DMS153 treated with DMSO at 0.1 percent for 48 hours (cell line): ENCODE data around the gene BBS12.
"Not testable (repeated sequence)": the region's sequence is repeated elsewhere in the genome, so short reads cannot be mapped to it uniquely, and the experiment has no call there.

ENCODE experiments used
- DNase-seq: peaks from one replicate; lab custom pipeline; 2025; ENCODE audit not compliant: unreplicated experiment; lab: John Stamatoyannopoulos, UW

BBS12 gene

DNA sequence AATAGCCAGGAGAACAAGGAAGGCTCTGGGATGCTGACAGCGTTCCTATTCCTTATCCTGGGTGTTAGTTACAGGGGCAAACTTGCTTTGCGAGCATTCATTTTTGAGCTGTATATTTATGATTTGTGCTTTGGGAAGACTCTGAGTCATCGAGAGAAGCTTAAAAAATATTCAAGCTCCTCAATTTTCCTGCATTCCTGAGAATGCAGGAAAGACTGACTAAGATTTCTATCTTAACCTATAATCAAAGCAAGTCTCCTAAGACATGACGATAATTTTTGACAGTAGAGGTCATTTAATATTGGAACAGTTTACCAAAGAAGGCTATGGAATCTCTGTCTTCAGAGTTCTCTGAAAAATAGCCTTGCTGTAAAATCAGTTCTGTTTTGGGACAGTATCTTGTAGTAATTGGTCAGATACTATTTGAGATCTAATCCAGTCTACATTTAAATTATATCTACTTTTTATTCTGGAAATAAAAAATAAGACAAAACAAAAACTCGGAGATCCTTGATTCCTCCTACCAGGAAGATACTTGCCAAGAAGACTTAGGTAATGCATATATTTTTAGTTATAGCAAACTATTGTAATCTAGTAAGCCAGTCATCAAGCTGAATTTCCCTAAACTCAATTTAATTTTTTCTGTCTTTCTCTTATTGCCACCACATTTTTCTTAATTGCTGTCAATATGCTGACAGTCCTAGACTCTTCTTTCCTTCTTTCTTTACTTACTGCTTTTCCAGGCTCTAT is 31.7 kb downstream of the BBS12 start:
- no peak for DNase-seq

DNA sequence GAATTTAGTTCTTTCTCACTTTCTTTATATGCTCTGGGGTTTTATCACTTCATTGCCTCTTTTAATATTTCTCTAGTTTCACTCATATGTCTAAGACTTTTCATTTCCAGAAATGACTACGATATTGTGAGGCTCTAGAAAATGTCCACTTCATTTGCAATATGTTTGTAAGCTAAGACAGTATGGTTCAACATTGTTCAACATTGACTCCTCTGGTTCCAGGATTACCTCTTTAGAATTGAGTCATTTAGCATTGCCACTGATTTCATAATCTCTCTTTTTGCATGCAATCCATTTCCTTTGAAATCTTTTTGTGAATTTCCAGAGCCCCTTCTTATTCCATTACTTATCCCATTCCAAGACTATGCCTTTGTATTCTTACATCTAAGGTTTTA is 32.3 kb downstream of the BBS12 start:
- no peak for DNase-seq

DNA sequence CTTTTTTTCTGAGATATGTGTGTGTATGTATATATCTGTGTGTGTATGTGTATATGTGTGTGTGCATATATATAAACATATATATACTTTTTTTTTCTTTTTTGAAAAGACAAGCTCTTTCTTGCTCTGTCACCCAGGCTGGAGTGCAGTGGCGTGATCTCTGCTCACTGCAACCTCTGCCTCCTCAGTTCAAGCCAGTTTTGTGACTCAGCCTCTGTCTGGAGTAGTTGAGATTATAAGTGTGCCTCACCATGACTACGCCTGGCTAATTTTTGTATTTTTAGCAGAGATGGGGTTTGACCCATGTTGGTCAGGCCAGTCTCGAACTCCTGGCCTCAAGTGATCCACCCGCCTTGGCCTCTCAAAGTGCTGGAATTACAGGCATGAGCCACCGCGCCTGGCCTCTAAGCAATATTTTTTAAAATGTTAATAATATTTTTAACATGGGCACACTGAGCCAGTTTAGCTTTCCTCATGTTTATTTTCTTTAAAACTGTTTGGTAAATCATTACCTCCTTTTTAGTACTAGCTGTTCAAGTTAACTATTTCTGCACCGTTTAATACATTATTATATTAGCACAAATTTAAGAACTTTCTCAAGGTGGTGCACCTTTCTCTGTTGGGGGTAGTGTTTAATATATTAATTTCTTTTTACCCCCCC is 33.3 kb downstream of the BBS12 start:
- DNase-seq = no peak

- no peak for DNase-seq
These were observed 33.8 kb downstream of the BBS12 start for GRCh38 chr4:122766353-122766705.

GRCh38 chr4:122766950-122767349 is 34.4 kb downstream of the BBS12 start:
- no peak for DNase-seq

DNA sequence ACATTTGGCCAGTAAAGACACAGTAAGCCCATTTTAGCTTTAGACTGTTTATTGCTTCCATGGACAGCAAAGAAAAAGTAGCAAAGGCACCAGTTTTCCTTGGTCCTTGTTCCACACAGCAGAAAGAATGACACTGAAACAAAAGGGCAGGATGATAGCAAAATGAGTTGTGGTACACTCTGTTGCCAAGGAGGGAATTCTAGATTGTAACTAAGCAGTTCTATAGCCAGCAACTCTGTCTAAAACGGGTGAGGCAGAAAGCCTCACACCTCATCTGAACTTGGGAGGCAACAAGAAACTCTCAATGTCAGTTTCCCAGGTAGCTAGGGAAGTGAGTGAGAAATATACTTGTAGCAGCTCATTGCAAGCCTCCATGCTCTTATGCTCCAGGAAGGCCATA is 39.2 kb downstream of the BBS12 start:
- DNase-seq = no peak

DNA sequence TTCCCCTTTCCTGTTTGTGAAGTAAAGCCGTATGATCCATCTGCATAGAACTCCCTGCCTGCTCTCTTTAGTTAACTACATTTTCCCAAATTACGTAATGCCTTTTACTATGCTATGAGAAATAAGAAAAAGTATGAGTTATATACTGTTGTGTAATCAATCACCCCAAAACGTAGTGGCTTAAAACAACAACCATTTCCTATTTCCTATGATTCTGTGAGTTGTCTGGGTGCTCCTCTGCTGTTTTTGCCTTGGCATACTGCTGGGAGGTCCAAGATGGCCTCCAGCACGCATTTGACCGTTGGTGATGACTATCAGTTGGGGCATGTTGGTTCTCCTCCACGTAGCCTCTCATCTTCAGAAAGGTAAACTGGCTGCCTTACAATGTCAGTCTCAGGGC is 39.8 kb downstream of the BBS12 start:
- no peak for DNase-seq

DNA sequence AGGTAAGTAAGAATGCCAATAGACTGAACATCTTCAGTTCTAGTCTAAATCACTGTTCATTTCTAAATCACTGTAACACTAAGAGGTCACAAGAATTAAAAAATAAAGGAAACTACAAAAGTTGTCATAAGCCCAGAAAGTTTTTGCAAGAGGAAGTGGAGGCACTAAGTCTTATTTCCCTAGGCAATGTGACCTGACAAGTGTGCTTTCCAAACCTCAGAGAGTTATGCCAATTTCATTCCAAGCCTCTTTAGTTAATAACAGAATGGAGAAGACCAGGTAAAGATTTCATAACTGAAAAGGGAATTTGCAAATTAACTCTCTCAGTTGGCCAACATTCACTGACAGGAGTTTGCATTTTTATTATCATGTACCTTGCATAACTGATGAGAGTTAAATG is 40.5 kb downstream of the BBS12 start:
- no peak for DNase-seq

- DNase-seq = no peak
These were observed 42.5 kb downstream of the BBS12 start for GRCh38 chr4:122775039-122775438.

- no peak for DNase-seq
These were observed 43.7 kb downstream of the BBS12 start for GRCh38 chr4:122775987-122776836.

GRCh38 chr4:122776916-122777315 is 44.4 kb downstream of the BBS12 start:
- peak; percentile 19 for DNase-seq

- no peak for DNase-seq
These were observed 45.6 kb downstream of the BBS12 start for GRCh38 chr4:122777846-122778673.

DNA sequence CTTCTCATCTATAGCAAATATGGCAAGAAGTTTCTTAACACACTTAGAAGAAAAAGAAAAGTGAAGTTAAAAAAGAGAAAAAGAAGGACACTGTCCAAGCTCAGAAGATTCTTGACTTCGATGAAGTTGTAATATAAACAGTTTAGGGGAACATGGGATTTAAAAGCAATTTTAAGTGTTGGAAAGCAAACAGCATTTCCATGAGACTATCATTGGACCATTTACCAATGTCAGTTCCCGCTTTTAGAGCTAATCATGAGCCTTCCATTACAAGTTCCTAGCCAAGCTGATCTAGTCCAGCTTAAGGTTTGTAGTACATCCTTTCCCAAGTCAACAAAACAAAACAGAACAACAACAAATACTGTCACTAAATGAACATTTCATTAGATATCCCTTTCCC is 49.0 kb downstream of the BBS12 start:
- DNase-seq = no peak

DNA sequence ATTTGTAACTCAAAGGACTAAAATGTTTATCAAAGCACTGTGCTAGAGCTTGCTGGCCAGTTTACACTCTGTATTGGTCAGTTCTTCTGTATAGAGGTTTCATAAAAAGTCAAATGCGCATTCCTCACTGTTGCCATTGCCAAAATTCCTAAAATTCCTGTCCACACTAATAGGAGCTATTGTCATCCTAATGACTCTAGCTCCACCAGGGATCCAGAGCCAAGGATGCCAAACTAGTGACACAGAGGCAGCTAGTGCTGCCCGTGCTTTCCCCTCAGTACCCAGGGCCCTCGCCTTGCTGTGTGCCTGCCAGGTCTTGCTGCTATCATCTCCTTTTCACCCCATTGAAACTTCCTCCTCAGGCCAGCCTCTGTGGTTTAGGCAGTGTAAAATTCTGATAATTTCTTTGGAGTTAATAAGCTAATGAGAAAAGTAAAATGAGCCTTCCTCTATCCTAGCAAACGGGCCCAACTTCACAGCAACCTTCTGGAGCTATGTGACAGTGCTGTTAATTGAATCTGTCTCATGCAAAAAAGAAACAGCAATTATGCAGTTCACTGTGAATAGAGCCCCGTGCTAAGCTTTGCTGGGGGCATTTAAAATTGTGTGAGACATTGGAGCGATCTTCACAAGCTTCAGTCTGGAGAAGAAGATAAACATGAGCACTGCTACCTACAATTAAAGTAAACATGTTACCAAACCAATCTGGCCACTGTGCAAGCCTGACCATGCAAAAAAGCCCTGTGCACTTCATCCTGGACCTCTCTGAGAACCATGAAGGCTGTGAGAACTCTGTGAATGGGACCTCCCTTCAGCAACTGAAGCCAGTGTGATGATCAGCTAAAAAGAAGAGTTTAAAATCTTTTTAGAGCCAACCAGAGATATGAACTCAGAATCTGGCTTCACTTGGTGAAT is 51.1 kb downstream of the BBS12 start:
- no peak for DNase-seq

GRCh38 chr4:122784261-122784660 is 51.8 kb downstream of the BBS12 start:
- DNase-seq = no peak

- DNase-seq = no peak
These were observed 52.6 kb downstream of the BBS12 start for GRCh38 chr4:122785099-122785498.

DNA sequence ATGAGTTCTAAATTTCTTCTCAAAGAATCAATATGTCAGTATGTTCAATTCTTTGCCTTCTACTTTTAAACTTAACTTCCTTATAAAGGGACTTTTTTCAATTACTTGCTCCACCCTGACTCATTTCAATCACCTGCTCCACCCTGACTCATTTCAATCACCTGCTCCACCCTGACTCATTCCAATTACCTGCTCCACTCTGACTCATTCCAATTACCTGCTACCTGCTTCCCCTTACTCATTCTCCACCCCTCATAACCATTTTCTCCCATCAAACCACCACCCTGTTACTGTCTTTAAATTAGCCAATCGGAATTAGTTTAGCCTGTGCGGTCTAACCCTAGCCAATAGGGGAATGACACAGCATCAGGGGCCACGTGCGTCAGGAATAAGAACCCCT is 53.8 kb downstream of the BBS12 start:
- DNase-seq = not testable (repeated sequence)

DNA sequence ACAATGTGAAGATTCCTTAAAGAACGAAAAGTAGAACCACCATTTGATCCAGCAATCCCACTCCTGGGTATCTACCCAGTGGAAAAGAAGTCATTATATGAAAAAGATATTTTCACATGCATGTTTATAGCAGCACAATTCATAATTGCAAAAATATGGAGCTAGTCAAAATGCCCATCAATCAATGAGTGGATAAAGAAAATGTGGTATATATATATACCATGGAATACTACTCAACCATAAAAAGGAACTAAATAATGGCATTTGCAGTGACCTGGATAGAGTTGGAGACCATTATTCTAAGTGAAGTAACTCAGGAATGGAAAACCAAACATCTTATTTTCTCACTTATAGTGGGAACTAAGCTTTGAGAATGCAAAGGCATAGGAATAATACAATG is 54.4 kb downstream of the BBS12 start:
- not testable (repeated sequence) for DNase-seq

DNA sequence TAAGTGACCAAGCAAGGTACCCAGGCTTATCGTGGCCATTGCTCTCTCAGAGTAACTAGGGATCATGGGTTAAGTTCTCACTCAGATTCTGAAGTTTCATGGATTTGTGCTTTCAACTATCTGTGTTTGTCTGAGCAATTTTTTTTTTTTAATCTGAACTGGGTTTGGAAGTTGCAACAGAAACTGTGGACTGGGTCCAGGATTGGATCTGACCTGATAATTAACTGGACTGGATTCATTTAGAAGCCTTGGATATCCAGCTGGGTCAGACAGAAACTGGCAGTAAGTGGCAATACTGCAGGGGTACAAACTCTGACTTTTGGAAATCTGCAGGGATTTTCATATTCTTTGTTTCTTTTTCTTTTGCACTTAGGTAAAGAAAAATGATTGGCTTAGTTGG is 55.4 kb downstream of the BBS12 start:
- no peak for DNase-seq

DNA sequence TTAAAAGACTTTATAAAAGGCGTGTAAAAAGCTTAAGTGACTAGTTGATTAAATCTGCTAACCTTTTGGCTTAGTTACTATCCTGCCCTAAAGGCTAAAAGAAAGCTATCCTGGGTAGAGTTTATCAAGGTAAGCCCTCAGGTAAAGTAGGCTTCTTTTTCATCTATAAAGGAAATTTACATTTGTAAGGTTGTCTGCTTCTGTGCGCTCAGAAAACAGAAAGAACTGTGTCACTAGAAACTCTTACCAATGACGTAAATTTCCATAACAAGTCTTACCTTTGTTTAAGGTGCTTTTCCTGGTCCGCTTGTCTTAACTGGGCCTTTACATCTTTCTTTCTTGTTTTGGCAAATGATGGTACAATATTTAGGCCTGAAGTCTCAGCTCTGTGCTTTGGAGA is 56.4 kb downstream of the BBS12 start:
- no peak for DNase-seq
